ENCODE results near the gene CPPED1. TPM values are rescaled to one million over a fixed set of nuclear protein-coding genes. Genes with fewer than 3 reads are reported as not detected.

The CPPED1 gene
- total RNA-seq, 2 experiments from 2014 or later, result 3.9 to 6.0 TPM

GRCh38 chr16:12700161-12700560 is 103.5 kb downstream of the CPPED1 start:
- CTCF ChIA-PET, result no interaction called here
- POLR2A ChIA-PET, result no interaction called here

DNA sequence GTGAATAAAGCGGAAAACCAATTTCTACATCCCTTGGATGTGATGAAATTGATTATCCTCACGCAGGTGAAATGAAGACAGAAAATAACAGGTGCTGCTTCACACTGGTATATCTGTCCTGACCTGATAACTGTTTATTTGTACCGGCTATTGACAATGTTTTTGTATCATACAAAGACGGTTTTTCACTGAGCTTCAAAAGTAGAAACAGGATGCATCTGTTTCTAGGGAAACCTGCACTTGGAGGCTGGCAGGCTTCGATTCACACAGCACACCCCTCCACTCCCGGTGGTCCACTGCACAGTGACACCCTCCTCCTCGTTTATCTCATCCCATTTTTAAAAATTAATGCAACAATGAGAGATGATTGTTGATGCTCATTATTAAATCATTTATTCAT is 104.5 kb downstream of the CPPED1 start:
- ChIA-PET POLR2A (no interaction called here), CTCF (no interaction called here)

DNA sequence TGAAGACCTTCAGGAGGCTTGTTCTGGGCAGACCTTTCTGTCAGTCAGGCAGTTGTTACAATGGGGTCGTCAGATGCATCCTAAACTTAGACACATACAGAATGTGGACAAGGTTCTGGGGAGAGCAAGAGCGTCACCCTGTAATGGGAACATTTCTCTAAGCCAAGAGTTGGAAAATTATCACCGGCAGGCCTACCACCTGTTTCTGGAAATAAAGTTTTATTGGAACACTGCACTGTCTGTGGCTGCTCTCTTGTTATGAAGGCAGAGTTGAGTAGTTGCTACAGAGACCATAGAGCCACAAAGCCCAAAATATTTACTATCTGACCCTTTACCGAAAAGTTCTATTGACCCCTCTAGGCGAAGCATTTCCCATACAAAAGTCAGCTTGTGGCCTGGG is 106.2 kb downstream of the CPPED1 start:
- ChIA-PET POLR2A (no interaction called here), CTCF (no interaction called here)

DNA sequence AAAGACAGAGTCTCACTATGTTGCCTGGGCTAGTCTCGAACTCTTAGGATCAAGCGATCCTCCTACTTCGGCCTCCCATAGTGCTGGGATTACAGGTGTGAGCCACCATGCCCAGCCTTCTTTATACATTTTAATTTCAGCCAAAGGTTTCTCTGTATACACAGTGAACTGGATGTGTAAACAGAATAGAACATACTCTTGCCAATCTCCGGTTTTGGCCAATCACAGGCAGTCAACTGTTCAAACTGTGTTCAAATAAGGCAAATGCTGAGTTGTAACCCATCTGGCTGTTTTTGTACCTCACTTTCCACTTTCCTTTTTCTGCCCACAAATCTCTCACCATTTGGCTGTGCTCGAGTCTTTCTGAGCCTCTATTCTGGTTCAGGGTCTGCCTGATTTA is 108.2 kb downstream of the CPPED1 start:
- CTCF ChIA-PET, result no interaction called here
- POLR2A ChIA-PET, result no interaction called here

- POLR2A ChIA-PET, result no interaction called here
These were observed 113.7 kb downstream of the CPPED1 start for GRCh38 chr16:12690024-12690423.

DNA sequence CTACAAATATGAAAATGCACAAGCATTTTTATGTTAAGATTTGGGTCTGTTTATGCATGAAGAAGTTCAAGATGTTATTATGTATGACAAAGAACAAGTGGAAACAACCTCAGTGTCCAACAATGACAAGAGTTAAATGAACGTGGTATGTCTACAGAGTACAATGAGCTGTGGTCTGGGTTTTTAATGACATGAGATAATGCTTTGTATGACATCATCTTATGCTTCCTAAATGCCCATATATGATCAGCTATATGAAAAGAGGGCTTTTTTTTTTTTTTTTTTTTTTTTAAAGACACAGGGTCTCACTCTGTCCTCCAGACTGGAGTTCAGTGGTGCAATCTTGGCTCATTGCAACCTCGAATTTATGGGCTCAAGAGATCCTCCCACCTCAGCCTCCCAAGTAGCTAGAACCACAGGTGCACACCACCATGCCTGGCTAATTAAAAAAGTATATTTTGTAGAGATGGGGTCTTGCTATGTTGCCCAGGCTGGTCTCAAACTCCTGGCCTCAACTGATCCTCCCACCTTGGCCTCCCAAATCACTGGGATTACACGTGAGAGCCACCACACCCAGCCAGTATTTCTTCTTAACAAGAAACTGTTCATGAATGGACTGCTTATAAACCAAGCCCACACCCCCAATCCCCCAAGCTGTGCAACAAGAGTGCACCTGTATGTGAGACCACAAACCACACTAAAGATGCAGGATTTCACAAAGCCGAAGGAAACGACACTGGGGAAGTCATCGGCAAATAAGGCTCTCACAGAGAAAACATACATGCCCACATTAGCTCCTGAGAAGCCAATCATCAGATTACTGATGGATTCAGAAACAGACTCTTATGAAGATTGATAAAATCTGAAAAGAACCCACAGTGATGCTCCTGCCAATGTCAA is 114.5 kb downstream of the CPPED1 start:
- CTCF ChIA-PET, result interaction anchor here (0.7 kb wide), 1 partner anchor 39 kb away, joined by 3 read pairs; no protein-coding TSS in a partner anchor
- POLR2A ChIA-PET, result no interaction called here

More at GRCh38 chr16:12690024-12690423, 113.7 kb downstream of the CPPED1 start:
- CTCF ChIA-PET, result no interaction called here

- CTCF ChIA-PET, result no interaction called here
- POLR2A ChIA-PET, result no interaction called here
These were observed 117.9 kb downstream of the CPPED1 start for GRCh38 chr16:12685806-12686205.

GRCh38 chr16:12682432-12683165 is 121.1 kb downstream of the CPPED1 start:
- CTCF ChIA-PET, result no interaction called here

DNA sequence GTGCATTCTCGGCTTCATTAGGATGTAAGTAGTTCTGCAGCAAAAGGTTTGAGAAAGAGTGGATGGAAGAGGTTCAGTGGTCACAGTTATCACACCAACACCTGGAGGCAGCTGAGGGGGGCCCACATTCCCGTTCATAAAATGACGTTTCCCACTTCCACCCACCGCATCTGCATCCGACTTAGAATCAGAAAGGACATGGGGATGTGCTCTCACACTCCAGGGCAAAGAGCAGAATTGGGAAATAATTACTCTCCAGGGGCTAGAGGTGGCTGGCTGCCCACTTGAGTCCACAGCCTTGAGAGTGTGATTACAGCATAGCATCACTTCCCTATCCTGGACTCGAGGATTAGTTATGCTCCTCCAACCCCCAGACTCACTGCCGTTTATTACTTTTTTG is 122.0 kb downstream of the CPPED1 start:
- ChIA-PET CTCF (no interaction called here), POLR2A (no interaction called here)

More at GRCh38 chr16:12682432-12683165, 121.1 kb downstream of the CPPED1 start:
- POLR2A ChIA-PET, result no interaction called here

DNA sequence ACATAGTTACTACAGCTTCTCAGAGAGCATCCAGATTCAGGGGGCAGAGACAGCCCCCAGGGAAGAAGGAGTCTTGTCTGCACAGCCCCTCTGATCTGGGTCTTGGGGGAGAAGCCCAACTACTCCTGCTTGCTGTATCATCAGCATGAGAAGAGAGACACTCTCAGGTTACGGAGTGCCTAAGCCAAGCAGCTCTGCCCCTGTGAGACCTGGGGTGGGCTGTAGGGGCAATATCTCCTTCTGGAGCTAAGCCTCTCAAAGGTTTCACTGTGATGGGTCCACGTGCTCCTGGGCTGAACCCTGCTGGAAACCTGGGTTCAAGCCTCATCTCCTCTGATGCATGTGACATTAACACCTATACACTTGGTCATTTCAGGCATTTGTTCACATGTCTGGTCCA is 123.2 kb downstream of the CPPED1 start:
- ChIA-PET CTCF (no interaction called here), POLR2A (no interaction called here)

GRCh38 chr16:12679660-12680272 is 123.9 kb downstream of the CPPED1 start:
- POLR2A ChIA-PET, result no interaction called here
- CTCF ChIA-PET, result no interaction called here

GRCh38 chr16:12678983-12679382 is 124.7 kb downstream of the CPPED1 start:
- CTCF ChIA-PET, result no interaction called here
- POLR2A ChIA-PET, result no interaction called here

DNA sequence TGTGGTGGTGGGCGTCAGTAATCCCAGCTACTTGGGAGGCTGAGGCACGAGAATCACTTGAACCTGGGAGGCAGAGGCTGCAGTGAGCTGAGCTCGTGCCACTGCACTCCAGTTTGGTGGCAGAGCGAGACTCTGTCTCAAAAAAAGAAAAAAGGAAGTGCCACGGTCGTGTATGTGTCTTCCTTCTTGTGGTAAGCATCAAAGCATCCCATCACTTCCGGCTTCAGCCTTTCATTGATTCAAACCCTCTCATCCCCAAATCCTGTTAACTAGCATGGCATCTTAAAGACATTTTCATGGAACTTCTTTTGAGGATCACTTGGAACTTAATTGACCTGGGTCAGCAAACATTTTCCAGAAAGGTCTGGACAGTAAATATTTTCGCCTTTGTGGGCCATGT is 126.2 kb downstream of the CPPED1 start:
- CTCF ChIA-PET, result no interaction called here
- POLR2A ChIA-PET, result no interaction called here

- POLR2A ChIA-PET, result no interaction called here
- CTCF ChIA-PET, result no interaction called here
These were observed 127.8 kb downstream of the CPPED1 start for GRCh38 chr16:12675852-12676251.

- POLR2A ChIA-PET, result no interaction called here
- CTCF ChIA-PET, result no interaction called here
These were observed 128.6 kb downstream of the CPPED1 start for GRCh38 chr16:12675046-12675445.

DNA sequence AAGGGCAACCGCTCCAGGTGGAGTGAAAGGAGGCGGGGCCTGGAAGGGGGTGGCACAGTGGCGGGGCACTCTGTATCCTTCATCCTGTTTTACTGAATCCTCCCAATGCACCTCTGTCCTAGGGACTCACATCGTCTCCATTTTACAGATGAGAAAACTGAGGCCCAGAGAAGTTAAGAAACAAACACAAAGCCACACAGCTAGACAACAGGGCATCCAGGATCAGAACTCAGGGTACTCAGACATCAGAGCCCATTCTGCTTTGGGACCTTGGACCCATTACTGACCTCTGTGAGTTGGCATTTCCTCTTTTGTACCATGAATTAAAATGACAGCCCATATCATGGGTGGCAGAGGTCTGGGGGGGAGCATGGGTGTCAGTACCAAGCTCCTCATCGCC is 129.2 kb downstream of the CPPED1 start:
- CTCF ChIA-PET, result no interaction called here
- POLR2A ChIA-PET, result no interaction called here

DNA sequence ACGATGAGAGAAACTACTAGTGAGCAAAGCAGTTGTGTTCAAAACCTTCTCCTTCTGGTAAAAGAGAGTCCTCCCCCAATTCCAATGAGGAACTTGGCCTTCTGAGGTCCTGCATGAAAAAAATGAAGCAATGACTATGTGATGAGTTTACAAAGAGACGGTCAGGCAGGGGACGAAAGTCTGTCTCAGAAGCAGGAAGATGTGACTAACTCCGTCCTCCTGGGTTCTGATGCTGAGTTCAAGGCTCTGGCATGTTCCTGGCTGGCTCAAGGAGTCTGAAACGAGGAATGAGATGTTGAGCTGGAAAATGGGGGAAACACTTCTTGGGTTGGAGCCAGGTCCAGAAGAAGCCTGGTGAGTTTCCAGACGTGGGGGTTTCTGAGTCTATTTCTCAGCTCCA is 129.6 kb downstream of the CPPED1 start:
- CTCF ChIA-PET, result no interaction called here
- POLR2A ChIA-PET, result no interaction called here

DNA sequence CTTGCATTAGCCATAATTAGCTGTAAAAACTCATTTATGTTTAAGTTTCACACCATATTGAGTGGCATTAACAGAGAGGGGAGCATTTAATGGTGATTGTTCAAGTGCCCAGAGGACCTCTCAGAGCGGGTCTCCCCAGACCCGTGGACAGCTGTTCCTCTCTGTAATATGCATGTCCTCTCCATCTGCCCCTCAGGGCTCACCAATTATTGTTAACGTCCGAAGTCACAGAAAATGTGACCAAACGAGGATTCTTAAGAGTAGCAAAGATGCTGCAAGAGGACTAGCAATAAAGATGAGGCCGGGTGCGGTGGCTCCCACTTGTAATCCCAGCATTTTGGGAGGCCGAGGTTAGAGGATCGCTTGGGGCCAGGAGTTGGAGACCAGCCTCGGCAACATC is 130.2 kb downstream of the CPPED1 start:
- ChIA-PET CTCF (no interaction called here), POLR2A (no interaction called here)

DNA sequence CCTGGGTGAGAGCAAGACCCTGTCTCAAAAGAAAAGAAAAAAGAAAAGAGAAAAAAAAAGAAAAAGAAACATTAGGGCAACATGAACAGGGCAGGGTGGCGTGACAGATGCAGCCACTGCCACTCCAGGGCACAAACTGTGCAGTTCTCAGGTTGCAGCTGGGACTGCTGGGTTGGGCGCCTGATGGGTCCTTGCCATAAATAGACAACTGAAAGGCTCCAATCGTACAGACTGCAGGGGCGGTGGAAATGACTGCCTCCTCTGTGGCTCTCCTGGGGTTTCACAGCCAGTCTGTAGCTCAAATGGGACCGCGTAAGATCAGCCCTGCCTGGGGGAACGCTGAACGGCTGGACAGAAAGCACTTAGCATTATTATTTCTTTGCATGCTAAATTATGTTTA is 130.7 kb downstream of the CPPED1 start:
- POLR2A ChIA-PET, result no interaction called here
- CTCF ChIA-PET, result no interaction called here

DNA sequence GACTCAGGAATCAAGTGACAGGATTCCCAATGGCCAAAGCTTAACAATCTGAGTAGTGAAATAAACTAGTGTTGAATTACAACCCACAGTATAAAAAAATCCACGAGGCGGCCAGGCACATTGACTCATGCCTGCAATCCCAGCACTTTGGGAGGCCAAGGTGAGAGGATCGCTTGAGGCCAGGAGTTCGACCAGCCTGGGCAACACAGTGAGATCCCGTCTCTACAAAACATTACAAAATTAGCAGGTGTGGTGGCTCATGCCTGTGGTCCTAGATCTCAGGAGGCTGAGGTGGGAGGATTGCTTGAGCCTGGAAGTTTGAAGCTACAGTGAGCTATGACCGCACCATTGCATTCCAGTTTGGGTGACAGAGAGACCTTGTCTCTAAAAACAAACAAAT is 133.8 kb downstream of the CPPED1 start:
- CTCF ChIA-PET, result no interaction called here
- POLR2A ChIA-PET, result no interaction called here

- ChIA-PET CTCF (no interaction called here), POLR2A (no interaction called here)
These were observed 135.8 kb downstream of the CPPED1 start for GRCh38 chr16:12667909-12668308.

All from activated CD8-positive, alpha-beta memory T cell treated with anti-CD3 and anti-CD28 coated beads for 36 hours (primary cell).